ENCODE results near the gene CASP7. TPM values are rescaled to one million over a fixed set of nuclear protein-coding genes. Genes with fewer than 3 reads are reported as not detected.
A peak's percentile ranks its signal among the peaks of the same experiment; 100 is the strongest.

CASP7 gene
- total RNA-seq, 3 donors from 2014 or later, result 19.0 to 27.2 (median 24.3) TPM

DNA sequence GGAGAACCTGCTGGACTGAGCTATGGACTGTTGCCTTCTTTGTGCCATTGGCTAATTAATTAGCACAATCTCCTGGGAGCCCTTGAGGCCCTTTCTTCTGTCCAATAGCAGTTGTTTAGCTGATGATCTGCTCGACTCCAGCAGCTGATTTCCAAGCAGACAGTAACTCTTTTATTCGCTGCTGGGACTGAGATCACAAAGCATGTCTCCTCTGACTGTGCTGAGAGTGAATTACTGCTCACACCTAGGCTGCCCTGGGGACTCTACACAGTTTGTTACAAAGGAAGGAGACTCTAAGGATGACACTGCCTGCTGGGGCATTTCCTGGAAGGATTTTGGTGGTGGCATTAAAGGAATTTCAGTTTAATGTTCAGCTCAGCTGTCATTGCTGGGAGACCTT, 31.4 kb downstream of the CASP7 start:
- DNase-seq (ENCODE audit: low spot score in 2 of 2), result peak in 1 of 2 donors; percentile 25
- Histone ChIP-seq H3K9me3 (no peaks in the 10 kb centered on the region), H3K4me1 (peaks cover 0 to 15% of the 10 kb centered on the region in 2 donors), H3K27ac (peak overlapping the region; percentile 49 to 64), H3K27me3 (no peaks in the 10 kb centered on the region), H3K36me3 (no peaks in the 10 kb centered on the region), H3K4me3 (no peak overlapping the region)
- intact Hi-C loops (cut with DNase I; ENCODE audit: low total_unique reads), result loop anchor here (10.0 kb wide), 1 partner anchor 394 kb away; no protein-coding TSS in a partner anchor
- TF ChIP-seq POLR2AphosphoS5 (IDR thresholded peaks at IDR 0.05) (no peak), POLR2A (IDR thresholded peaks at IDR 0.05) (no peak)
- TF ChIP-seq, protein P1, sequence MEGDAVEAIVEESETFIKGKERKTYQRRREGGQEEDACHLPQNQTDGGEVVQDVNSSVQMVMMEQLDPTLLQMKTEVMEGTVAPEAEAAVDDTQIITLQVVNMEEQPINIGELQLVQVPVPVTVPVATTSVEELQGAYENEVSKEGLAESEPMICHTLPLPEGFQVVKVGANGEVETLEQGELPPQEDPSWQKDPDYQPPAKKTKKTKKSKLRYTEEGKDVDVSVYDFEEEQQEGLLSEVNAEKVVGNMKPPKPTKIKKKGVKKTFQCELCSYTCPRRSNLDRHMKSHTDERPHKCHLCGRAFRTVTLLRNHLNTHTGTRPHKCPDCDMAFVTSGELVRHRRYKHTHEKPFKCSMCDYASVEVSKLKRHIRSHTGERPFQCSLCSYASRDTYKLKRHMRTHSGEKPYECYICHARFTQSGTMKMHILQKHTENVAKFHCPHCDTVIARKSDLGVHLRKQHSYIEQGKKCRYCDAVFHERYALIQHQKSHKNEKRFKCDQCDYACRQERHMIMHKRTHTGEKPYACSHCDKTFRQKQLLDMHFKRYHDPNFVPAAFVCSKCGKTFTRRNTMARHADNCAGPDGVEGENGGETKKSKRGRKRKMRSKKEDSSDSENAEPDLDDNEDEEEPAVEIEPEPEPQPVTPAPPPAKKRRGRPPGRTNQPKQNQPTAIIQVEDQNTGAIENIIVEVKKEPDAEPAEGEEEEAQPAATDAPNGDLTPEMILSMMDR (IDR thresholded peaks at IDR 0.05), result no peak

DNA sequence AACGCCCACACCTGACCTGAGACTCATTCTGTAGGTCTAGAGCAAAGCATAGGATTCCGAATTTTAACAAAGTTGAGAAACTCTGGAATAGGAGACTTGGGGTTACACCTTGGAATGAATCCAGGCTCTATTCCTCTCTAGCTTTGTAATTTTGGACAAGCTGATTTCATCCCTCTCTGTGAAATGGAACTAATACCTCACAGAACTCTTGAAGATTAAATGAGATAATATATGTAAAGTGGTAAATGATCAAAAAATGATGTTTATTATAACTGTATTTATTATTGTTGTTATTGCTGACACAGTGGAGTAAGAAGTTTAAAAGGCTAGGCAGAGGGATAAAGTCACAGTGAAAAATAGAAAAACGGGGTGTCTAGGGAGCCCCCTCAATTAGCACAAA, 32.3 kb downstream of the CASP7 start:
- no peak for DNase-seq (ENCODE audit: low spot score in 2 of 2)

DNA sequence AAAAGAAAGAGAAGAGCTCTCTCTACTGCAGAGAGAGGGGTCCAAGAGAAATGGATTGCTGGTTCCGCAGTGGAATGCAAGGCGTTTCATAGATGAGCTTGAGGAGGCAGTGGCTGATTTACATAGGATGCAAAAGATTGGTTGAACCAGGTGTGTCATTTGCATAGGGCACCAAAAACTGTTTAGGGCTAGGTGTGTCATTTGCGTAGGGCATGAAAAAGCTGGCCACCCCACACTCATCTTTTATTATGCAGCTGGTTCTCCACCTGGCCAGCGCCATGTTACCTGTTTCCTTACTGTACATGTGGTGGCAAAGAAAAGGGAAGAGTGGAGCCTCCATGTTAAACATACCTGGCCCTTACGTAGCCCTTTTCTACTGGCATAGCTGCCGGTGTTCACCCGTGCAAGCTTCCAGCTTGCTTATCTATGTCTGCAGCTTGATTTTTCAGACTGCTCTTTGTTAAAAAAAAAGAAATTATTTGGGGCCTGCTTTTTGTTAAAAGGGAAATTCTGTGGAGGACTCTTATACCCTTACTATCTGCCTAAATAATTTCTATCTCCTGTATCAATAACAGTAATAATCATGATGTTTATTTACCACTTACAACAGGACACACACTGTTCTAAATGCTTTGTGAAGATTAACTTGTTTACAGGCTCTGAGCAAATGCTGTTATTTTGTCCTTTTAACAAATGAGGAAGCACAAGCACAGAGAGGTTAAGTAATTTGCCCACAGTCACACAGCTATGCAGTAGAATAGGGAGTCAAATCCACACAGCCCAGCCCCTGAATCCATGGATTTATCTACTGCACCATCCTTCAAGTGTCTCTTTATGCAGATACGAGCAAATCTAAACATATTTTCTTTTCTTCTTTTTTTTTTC, 33.3 kb downstream of the CASP7 start:
- Histone ChIP-seq H3K4me1 (peaks cover 0 to 6% of the 10 kb centered on the region in 2 donors), H3K27ac (peak overlapping the region in 1 of 2 donors; percentile 18), H3K36me3 (no peaks in the 10 kb centered on the region), H3K27me3 (no peaks in the 10 kb centered on the region), H3K4me3 (no peak overlapping the region), H3K9me3 (no peaks in the 10 kb centered on the region)
- intact Hi-C loops (cut with DNase I; ENCODE audit: low total_unique reads), result loop anchor here (10.0 kb wide), 1 partner anchor 392 kb away; no protein-coding TSS in a partner anchor
- TF ChIP-seq POLR2AphosphoS5 (IDR thresholded peaks at IDR 0.05), result no peak
- TF ChIP-seq, protein P1 (IDR thresholded peaks at IDR 0.05), result no peak
- no peak for TF ChIP-seq POLR2A (IDR thresholded peaks at IDR 0.05)
- DNase-seq (ENCODE audit: low spot score in 2 of 2), result no peak

More for the DNA sequence above, 32.3 kb downstream of the CASP7 start:
- Histone ChIP-seq H3K4me3 (no peak overlapping the region), H3K9me3 (no peaks in the 10 kb centered on the region), H3K27ac (peak overlapping the region; percentile 49 to 64), H3K27me3 (no peaks in the 10 kb centered on the region), H3K4me1 (peaks cover 0 to 10% of the 10 kb centered on the region in 2 donors), H3K36me3 (no peaks in the 10 kb centered on the region)
- intact Hi-C loops (cut with DNase I; ENCODE audit: low total_unique reads), result loop anchor here (10.0 kb wide), 1 partner anchor 393 kb away; no protein-coding TSS in a partner anchor
- TF ChIP-seq, protein P1 (IDR thresholded peaks at IDR 0.05), result no peak
- TF ChIP-seq POLR2AphosphoS5 (IDR thresholded peaks at IDR 0.05) (no peak), POLR2A (IDR thresholded peaks at IDR 0.05) (no peak)

DNA sequence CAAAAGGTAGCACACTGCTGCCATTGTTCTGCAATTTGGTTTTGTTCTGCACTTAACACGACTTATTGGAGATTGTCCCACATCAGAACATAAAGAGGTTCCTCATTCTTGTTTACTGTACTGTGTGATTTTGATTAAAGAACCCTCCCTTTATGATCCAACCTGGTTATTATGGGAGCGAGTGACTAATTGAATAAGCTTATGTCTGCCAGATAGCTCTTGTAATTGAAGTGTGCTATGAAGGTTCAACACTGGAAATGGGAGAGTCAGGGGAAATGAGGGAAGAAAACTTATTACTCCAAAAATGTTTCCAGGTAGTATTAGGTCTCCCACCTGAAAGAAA, 33.9 kb downstream of the CASP7 start:
- no peak overlapping the region for H3K4me3 ChIP-seq
- no peaks in the 10 kb centered on the region for H3K27me3 ChIP-seq
- H3K9me3 ChIP-seq, result no peaks in the 10 kb centered on the region
- TF ChIP-seq POLR2AphosphoS5 (IDR thresholded peaks at IDR 0.05) (no peak), POLR2A (IDR thresholded peaks at IDR 0.05) (no peak)
- TF ChIP-seq, protein P1 (IDR thresholded peaks at IDR 0.05), result no peak
- peaks cover 0 to 6% of the 10 kb centered on the region in 2 donors for H3K4me1 ChIP-seq
- H3K36me3 ChIP-seq, result no peaks in the 10 kb centered on the region
- peak overlapping the region in 1 of 2 donors; percentile 54 for H3K27ac ChIP-seq
- intact Hi-C loops (cut with DNase I; ENCODE audit: low total_unique reads), result loop anchor here (10.0 kb wide), 1 partner anchor 391 kb away; no protein-coding TSS in a partner anchor
- no peak for DNase-seq (ENCODE audit: low spot score in 2 of 2)
